Uterus (tissue), 4 donors: ENCODE measurements around the gene FLNA. TPM values are rescaled to one million over a fixed set of nuclear protein-coding genes. Genes with fewer than 3 reads are reported as not detected.

Experiments used
- DNase-seq, 2 donors: peaks; one replicate each; pipeline ENCODE4 v3.0.0-alpha.2; 2019 to 2020
- H3K27ac ChIP-seq, 2 donors: fragments of 200-600 bp; sonication (generic); 1 replicate in 1 of 2; 2 replicates in 1 of 2; pipeline ENCODE4 v1.5.1; 2016 to 2018
- H3K27me3 ChIP-seq, 2 donors: fragments of 200-600 bp; sonication (generic); one replicate each; pipeline ENCODE4 v1.5.1; 2018 to 2019; ENCODE audit warnings: control low read depth in 1 of 2
- H3K36me3 ChIP-seq, 2 donors: fragments of 200-600 bp; sonication (generic); one replicate each; pipeline ENCODE4 v1.5.1; 2019; ENCODE audit warnings: control low read depth in 1 of 2
- H3K4me1 ChIP-seq, 2 donors: fragments of 200-600 bp; sonication (generic); one replicate each; pipeline ENCODE4 v1.5.1; 2018 to 2019; ENCODE audit warnings: control low read depth in 1 of 2
- H3K4me3 ChIP-seq, 2 donors: fragments of 200-600 bp; sonication (generic); 1 replicate in 1 of 2; 2 replicates in 1 of 2; pipeline ENCODE4 v1.5.1; 2018 to 2019; ENCODE audit warnings: mild to moderate bottlenecking in 1 of 2
- H3K9me3 ChIP-seq, 2 donors: fragments of 200-600 bp; sonication (generic); one replicate each; pipeline ENCODE4 v1.5.1; 2019; ENCODE audit warnings: control low read depth in 1 of 2
- CTCF ChIP-seq, 4 experiments: fragments of 200-600 bp in 2 of 4; fragments of 450-650 bp in 2 of 4; sonication (generic) in 2 of 4; IDR thresholded peaks; one replicate each; pipeline ENCODE4 v1.5.1; 2016 to 2019; ENCODE audit warnings: antibody characterized with exemption in 4 of 4, mild to moderate bottlenecking in 2 of 4, moderate library complexity in 1 of 4
- POLR2A ChIP-seq, 2 donors: fragments of 450-650 bp; IDR thresholded peaks; one replicate each; pipeline ENCODE4 v1.6.1; 2016; ENCODE audit warnings: antibody characterized with exemption in 2 of 2, mild to moderate bottlenecking in 1 of 2, moderate library complexity in 1 of 2
- intact Hi-C: fragments of 100-400 bp; cut with DNase I; formaldehyde crosslinking; loops from one replicate; pipeline ENCODE4 v1.15.1; 2023; ENCODE audit warnings: low total_unique reads
- total RNA-seq, 4 donors: library from RNA; depleted of rRNA in 3 of 4; stranded (reverse); fragments of >200 nt in 3 of 4; gene quantifications; one replicate each; pipeline versions ENCODE4 v1.1.0 to v1.2.4, GENCODE V29; 2014 to 2023
- donor health status: DM: yes; HTN: yes; CAD: no.

FLNA gene
- total RNA-seq, 4 donors from 2014 or later = 1,067 to 4,271 (median 2,911) TPM

- Histone ChIP-seq H3K9me3 (no peaks in the 10 kb centered on the region), H3K4me1 (no peaks in the 10 kb centered on the region), H3K27me3 (no peaks in the 10 kb centered on the region), H3K27ac (peak overlapping the region in 1 of 2 donors; percentile 93), H3K4me3 (no peak overlapping the region), H3K36me3 (no peaks in the 10 kb centered on the region)
- DNase-seq = no peak
- intact Hi-C loops = no loop called here
- TF ChIP-seq CTCF (IDR thresholded peaks at IDR 0.05) (no peak), POLR2A (IDR thresholded peaks at IDR 0.05) (no peak)
Observed at GRCh38 chrX:154413142-154413541, 38.7 kb upstream of the FLNA start.

- H3K36me3 ChIP-seq = no peaks in the 10 kb centered on the region
- intact Hi-C loops = no loop called here
- no peaks in the 10 kb centered on the region for H3K4me1 ChIP-seq
- TF ChIP-seq CTCF (IDR thresholded peaks at IDR 0.05) (no peak), POLR2A (IDR thresholded peaks at IDR 0.05) (no peak)
- DNase-seq = peak in 1 of 2 donors; percentile 51
- peak overlapping the region in 1 of 2 donors; percentile 76 for H3K4me3 ChIP-seq
- H3K27ac ChIP-seq = peak overlapping the region; percentile 85 to 93
- no peaks in the 10 kb centered on the region for H3K9me3 ChIP-seq
- H3K27me3 ChIP-seq = no peaks in the 10 kb centered on the region
Observed at GRCh38 chrX:154412468-154412867, 38.0 kb upstream of the FLNA start.

DNA sequence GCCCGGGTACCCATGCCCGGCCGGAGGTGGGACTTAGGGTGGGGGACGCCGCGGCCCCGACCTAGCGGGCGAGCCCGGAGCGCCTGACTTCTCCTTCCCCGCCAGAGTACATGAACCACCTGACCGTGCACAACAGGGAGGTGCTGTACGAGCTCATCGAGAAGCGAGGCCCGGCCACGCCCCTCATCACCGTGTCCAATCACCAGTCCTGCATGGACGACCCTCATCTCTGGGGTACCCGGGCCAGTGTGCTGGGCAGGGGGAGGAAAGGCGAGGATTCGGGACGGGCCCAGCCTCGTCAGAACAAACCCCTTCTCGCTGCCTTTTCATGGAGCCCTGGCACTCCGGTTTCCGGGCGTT is 37.5 kb upstream of the FLNA start:
- H3K36me3 ChIP-seq = no peaks in the 10 kb centered on the region
- H3K27me3 ChIP-seq = no peaks in the 10 kb centered on the region
- TF ChIP-seq POLR2A (IDR thresholded peaks at IDR 0.05) (peak; percentile 7 to 59), CTCF (IDR thresholded peaks at IDR 0.05) (no peak)
- intact Hi-C loops = no loop called here
- peak overlapping the region; percentile 85 to 93 for H3K27ac ChIP-seq
- H3K4me3 ChIP-seq = peak overlapping the region; percentile 31 to 76
- peak; percentile 66 to 73 for DNase-seq
- no peaks in the 10 kb centered on the region for H3K4me1 ChIP-seq
- no peaks in the 10 kb centered on the region for H3K9me3 ChIP-seq

- DNase-seq = peak; percentile 79 to 85
- intact Hi-C loops = no loop called here
- Histone ChIP-seq H3K27me3 (no peaks in the 10 kb centered on the region), H3K27ac (peak within 1 kb of the TSS; percentile 50 to 65), H3K9me3 (no peaks in the 10 kb centered on the region), H3K4me1 (no peaks in the 10 kb centered on the region), H3K4me3 (no peak within 1 kb of the TSS), H3K36me3 (no peaks in the 10 kb centered on the region)
- TF ChIP-seq POLR2A (IDR thresholded peaks at IDR 0.05) (peak in 1 of 2 donors; percentile 32), CTCF (IDR thresholded peaks at IDR 0.05) (no peak)
Observed at GRCh38 chrX:154409222-154409871, 34.9 kb upstream of the FLNA start, which contains the start of gene DNASE1L1. DNASE1L1 (minus strand) TSS chrX:154409254; CDS start chrX:154405568, 3,686 bp downstream.

DNA sequence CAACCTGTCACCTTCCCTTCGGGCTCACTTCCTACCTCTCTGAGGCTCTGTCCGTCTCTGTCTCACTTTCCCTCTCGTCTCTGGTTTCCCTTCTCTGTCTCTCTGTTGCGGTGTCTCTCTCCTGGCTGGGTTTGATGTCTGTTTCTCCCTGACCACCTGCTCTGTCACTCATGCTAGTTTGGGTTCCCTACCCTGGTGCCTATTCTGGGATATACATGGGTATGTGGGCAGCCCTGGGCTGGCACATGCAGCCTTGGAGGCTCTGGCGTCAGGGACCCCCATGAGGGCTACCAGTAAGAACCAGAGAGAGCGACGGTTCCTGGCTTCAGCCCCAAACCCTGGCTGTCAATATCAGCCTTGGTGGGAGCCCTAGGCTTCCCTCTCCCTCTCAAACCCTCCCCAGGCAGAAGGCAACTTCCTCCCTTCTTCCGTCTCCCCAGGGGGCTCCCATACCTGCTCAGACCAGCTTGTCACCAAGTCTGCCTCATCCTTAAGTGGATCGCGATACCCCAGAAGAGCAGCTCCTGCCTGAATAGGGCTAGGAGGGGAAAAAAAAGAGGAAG is 34.3 kb upstream of the FLNA start:
- Histone ChIP-seq H3K4me3 (no peak overlapping the region), H3K36me3 (no peaks in the 10 kb centered on the region), H3K27me3 (no peaks in the 10 kb centered on the region), H3K27ac (peak overlapping the region; percentile 50 to 65), H3K9me3 (no peaks in the 10 kb centered on the region), H3K4me1 (no peaks in the 10 kb centered on the region)
- no peak for TF ChIP-seq CTCF (IDR thresholded peaks at IDR 0.05)
- no peak for TF ChIP-seq POLR2A (IDR thresholded peaks at IDR 0.05)
- intact Hi-C loops = no loop called here
- DNase-seq = no peak
